ENCODE data around the gene NUP35.

The NUP35 gene

GRCh38 chr2:183113630-183114029 is 10.6 kb upstream of the NUP35 start:
- TF ChIP-seq REST (IDR thresholded peaks at IDR 0.05; ENCODE audit: insufficient read depth in 1 of 2, low read depth in 2 of 2, low read length in 2 of 2) (no peak), POLR2AphosphoS5 (IDR thresholded peaks at IDR 0.05; ENCODE audit: low read depth, low read length) (no peak), TAF1 (IDR thresholded peaks at IDR 0.05; ENCODE audit: borderline replicate concordance, insufficient read depth, low read length) (no peak), SIN3A (IDR thresholded peaks at IDR 0.05; ENCODE audit: borderline replicate concordance, insufficient read depth, low read length) (no peak), FOXP2 (optimal IDR thresholded peaks at IDR 0.05; ENCODE audit: borderline replicate concordance, extremely low read depth, extremely low read length, insufficient read depth) (no peak)

- TF ChIP-seq TAF1 (IDR thresholded peaks at IDR 0.05; ENCODE audit: borderline replicate concordance, insufficient read depth, low read length) (no peak), FOXP2 (optimal IDR thresholded peaks at IDR 0.05; ENCODE audit: borderline replicate concordance, extremely low read depth, extremely low read length, insufficient read depth) (no peak), REST (IDR thresholded peaks at IDR 0.05; ENCODE audit: insufficient read depth in 1 of 2, low read depth in 2 of 2, low read length in 2 of 2) (no peak), POLR2AphosphoS5 (IDR thresholded peaks at IDR 0.05; ENCODE audit: low read depth, low read length) (no peak), SIN3A (IDR thresholded peaks at IDR 0.05; ENCODE audit: borderline replicate concordance, insufficient read depth, low read length) (no peak)
Observed at GRCh38 chr2:183117226-183117625, 7.0 kb upstream of the NUP35 start.

GRCh38 chr2:183123117-183123958 is 905 bp upstream of the NUP35 start:
- TF ChIP-seq FOXP2 (optimal IDR thresholded peaks at IDR 0.05; ENCODE audit: borderline replicate concordance, extremely low read depth, extremely low read length, insufficient read depth) (no peak), POLR2AphosphoS5 (IDR thresholded peaks at IDR 0.05; ENCODE audit: low read depth, low read length) (no peak), REST (IDR thresholded peaks at IDR 0.05; ENCODE audit: insufficient read depth in 1 of 2, low read depth in 2 of 2, low read length in 2 of 2) (no peak), TAF1 (IDR thresholded peaks at IDR 0.05; ENCODE audit: borderline replicate concordance, insufficient read depth, low read length) (no peak), SIN3A (IDR thresholded peaks at IDR 0.05; ENCODE audit: borderline replicate concordance, insufficient read depth, low read length) (no peak)

GRCh38 chr2:183123959-183124221 is 353 bp upstream of the NUP35 start:
- no peak for TF ChIP-seq FOXP2 (optimal IDR thresholded peaks at IDR 0.05; ENCODE audit: borderline replicate concordance, extremely low read depth, extremely low read length, insufficient read depth)
- TF ChIP-seq SIN3A (IDR thresholded peaks at IDR 0.05; ENCODE audit: borderline replicate concordance, insufficient read depth, low read length) = no peak
- TF ChIP-seq POLR2AphosphoS5 (IDR thresholded peaks at IDR 0.05; ENCODE audit: low read depth, low read length) = no peak
- TF ChIP-seq TAF1 (IDR thresholded peaks at IDR 0.05; ENCODE audit: borderline replicate concordance, insufficient read depth, low read length) = no peak
- TF ChIP-seq REST (IDR thresholded peaks at IDR 0.05; ENCODE audit: insufficient read depth in 1 of 2, low read depth in 2 of 2, low read length in 2 of 2) = no peak
